ENCODE data around the gene IGIP.
"Not testable (repeated sequence)": the region's sequence is repeated elsewhere in the genome, so short reads cannot be mapped to it uniquely, and the experiment has no call there.

The IGIP gene

DNA sequence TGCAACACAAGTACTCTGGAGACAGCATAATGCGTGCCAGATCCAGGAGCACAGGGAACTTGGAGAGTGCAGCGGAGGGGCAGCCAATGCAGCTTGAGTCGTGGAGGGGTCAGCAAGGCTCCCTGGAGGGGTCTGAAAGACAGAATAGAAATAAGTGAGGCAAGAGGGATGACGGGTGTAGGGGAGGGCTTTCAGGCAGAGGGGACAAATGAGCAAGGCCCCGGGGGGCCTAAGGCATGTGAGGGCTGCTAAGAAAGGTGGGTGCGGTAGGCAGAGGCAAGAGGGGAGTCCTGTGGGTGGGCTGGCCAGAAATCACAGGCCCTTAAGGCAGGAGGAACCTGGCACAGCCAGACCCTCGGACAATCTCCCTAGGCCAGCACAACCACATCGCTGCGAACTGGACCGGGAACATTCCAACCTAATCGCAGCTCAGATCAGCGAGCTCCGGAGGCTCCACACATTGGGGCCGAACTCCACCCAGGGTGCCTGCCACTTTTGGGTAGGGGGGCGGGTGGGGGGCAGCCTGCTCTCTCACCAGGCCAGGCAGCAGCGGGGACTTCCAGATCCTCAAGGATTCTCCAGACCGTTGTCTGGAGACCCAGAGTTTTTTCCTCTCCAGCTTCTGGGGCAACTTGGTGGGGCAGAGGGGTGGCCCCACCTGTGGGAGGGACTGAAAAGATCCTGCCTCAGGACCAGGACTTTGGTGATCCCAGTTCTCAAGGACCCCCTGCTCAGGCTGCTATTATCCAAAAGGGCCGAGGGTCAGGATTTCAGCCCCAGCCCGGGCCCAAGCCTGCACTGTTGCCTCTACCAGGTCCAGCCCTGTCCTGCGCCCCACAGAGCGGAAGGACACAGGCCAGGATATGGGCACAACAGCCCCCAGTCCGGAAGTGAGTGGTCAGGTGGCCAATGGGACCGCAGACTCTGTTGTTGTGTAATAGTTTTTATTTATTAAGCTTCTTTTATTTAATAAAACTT lies 26.6 kb downstream of the IGIP start:
- Histone ChIP-seq H3K27me3 (replicated peaks in 2 of 5; ENCODE audit: control insufficient read depth in 4 of 5, insufficient read depth in 5 of 5, low read length in 4 of 5) (peaks cover 0 to 14% (median 8%) of the 10 kb centered on the region in 5 experiments), H3K9me3 (ENCODE audit: control extremely low read depth in 1 of 5, control insufficient read depth in 4 of 5, insufficient read depth in 2 of 5, low read depth in 1 of 5, low read length in 4 of 5) (no peaks in the 10 kb centered on the region), H3K4me1 (ENCODE audit: control extremely low read depth in 1 of 4, control insufficient read depth in 4 of 4, insufficient read depth in 4 of 4, low read length in 3 of 4) (peaks cover 0 to 14% (median 9%) of the 10 kb centered on the region in 4 experiments), H3K36me3 (ENCODE audit: control insufficient read depth in 4 of 4, insufficient read depth in 4 of 4, low read length in 3 of 4) (no peaks in the 10 kb centered on the region), H3K27ac (ENCODE audit: insufficient read depth in 1 of 2, low read depth in 1 of 2, low read length in 2 of 2, poor library complexity in 1 of 2, severe bottlenecking in 2 of 2) (no peak overlapping the region), H3K4me3 (ENCODE audit: control insufficient read depth in 1 of 7, extremely low read depth in 1 of 7, insufficient read depth in 4 of 7, low read depth in 2 of 7, low read length in 6 of 7) (no peak overlapping the region)
- ChIA-PET CTCF (interaction anchor here (0.7 to 11.1 kb wide), 10 partner anchors 8 to 112 kb away, joined by 3 to 142 read pairs (median 4); partner anchors contain the start of gene NRG2), POLR2A (interaction anchor here (0.6 kb wide), 2 partner anchors 11 to 108 kb away, joined by 3 to 5 read pairs; no protein-coding TSS in a partner anchor)
- 82% methylated on average over 18 of the region's 23 CpGs for WGBS (ENCODE audit: insufficient coverage)
- no peak for DNase-seq

DNA sequence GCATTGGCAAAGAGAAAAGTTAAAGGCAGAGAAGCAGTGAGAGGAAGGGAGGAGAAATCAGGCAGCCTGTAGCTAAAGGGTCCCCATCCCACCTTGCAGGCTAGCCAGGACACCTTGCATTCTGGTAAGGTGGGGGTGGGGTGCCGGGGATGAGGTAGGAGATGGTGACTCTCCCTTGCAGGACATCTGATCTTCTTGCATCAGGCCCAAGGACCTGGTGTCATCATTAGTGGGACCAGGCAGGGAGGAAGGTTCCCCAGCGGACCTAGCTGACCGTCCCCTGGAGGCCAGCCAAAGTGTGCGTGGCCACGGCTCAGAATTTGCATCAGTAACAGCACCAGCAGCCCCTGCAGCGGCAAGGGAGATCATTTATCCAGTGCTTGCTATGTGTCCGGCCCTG lies 27.5 kb downstream of the IGIP start:
- POLR2A ChIA-PET, result no interaction called here
- peaks cover 0 to 7% (median 0%) of the 10 kb centered on the region in 5 experiments for H3K27me3 ChIP-seq (replicated peaks in 2 of 5; ENCODE audit: control insufficient read depth in 4 of 5, insufficient read depth in 5 of 5, low read length in 4 of 5)
- CTCF ChIA-PET, result interaction anchor here (0.7 to 11.1 kb wide), 8 partner anchors 9 to 365 kb away, joined by 3 to 142 read pairs (median 4); no protein-coding TSS in a partner anchor
- H3K27ac ChIP-seq (ENCODE audit: insufficient read depth in 1 of 2, low read depth in 1 of 2, low read length in 2 of 2, poor library complexity in 1 of 2, severe bottlenecking in 2 of 2), result no peak overlapping the region
- no peaks in the 10 kb centered on the region for H3K36me3 ChIP-seq (ENCODE audit: control insufficient read depth in 4 of 4, insufficient read depth in 4 of 4, low read length in 3 of 4)
- H3K4me1 ChIP-seq (ENCODE audit: control extremely low read depth in 1 of 4, control insufficient read depth in 4 of 4, insufficient read depth in 4 of 4, low read length in 3 of 4), result peaks cover 0 to 17% (median 10%) of the 10 kb centered on the region in 4 experiments
- 58% methylated on average over 6 of the region's 7 CpGs for WGBS (ENCODE audit: insufficient coverage)
- no peak for DNase-seq
- no peak overlapping the region for H3K4me3 ChIP-seq (ENCODE audit: control insufficient read depth in 1 of 7, extremely low read depth in 1 of 7, insufficient read depth in 4 of 7, low read depth in 2 of 7, low read length in 6 of 7)
- H3K9me3 ChIP-seq (ENCODE audit: control extremely low read depth in 1 of 5, control insufficient read depth in 4 of 5, insufficient read depth in 2 of 5, low read depth in 1 of 5, low read length in 4 of 5), result no peaks in the 10 kb centered on the region

DNA sequence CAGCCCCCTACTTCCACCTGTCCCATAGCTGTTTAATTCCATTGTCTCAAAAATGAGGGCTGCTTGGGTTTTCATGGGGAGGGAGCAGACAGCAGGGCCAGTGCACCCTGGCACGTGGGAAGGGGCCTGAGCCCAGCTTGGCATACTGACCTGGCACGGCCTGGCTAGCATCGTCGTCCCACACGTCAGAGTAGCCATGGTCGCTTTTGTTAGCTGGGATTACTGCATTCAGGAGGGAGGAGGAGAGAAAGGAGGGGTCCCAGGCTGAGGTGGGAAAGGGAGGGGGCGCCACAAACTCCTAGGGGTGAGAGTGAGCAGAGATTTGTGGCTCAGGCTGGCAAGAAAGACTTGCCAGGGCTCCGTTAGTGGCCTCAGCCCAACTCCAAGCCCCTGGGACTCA lies 28.2 kb downstream of the IGIP start:
- POLR2A ChIA-PET, result interaction anchor here (0.6 kb wide), 1 partner anchor 531 kb away, joined by 4 read pairs; no protein-coding TSS in a partner anchor
- Histone ChIP-seq H3K27ac (ENCODE audit: insufficient read depth in 1 of 2, low read depth in 1 of 2, low read length in 2 of 2, poor library complexity in 1 of 2, severe bottlenecking in 2 of 2) (no peak overlapping the region), H3K4me3 (ENCODE audit: control insufficient read depth in 1 of 7, extremely low read depth in 1 of 7, insufficient read depth in 4 of 7, low read depth in 2 of 7, low read length in 6 of 7) (no peak overlapping the region), H3K36me3 (ENCODE audit: control insufficient read depth in 4 of 4, insufficient read depth in 4 of 4, low read length in 3 of 4) (no peaks in the 10 kb centered on the region), H3K4me1 (ENCODE audit: control extremely low read depth in 1 of 4, control insufficient read depth in 4 of 4, insufficient read depth in 4 of 4, low read length in 3 of 4) (peaks cover 0 to 17% (median 10%) of the 10 kb centered on the region in 4 experiments), H3K9me3 (ENCODE audit: control extremely low read depth in 1 of 5, control insufficient read depth in 4 of 5, insufficient read depth in 2 of 5, low read depth in 1 of 5, low read length in 4 of 5) (no peaks in the 10 kb centered on the region), H3K27me3 (replicated peaks in 2 of 5; ENCODE audit: control insufficient read depth in 4 of 5, insufficient read depth in 5 of 5, low read length in 4 of 5) (peaks cover 0 to 5% (median 0%) of the 10 kb centered on the region in 5 experiments)
- CTCF ChIA-PET, result interaction anchor here (0.7 to 11.1 kb wide), 5 partner anchors 9 to 366 kb away, joined by 3 to 142 read pairs (median 4); no protein-coding TSS in a partner anchor
- 86% methylated on average over 8 of the region's 8 CpGs for WGBS (ENCODE audit: insufficient coverage)
- no peak for DNase-seq

DNA sequence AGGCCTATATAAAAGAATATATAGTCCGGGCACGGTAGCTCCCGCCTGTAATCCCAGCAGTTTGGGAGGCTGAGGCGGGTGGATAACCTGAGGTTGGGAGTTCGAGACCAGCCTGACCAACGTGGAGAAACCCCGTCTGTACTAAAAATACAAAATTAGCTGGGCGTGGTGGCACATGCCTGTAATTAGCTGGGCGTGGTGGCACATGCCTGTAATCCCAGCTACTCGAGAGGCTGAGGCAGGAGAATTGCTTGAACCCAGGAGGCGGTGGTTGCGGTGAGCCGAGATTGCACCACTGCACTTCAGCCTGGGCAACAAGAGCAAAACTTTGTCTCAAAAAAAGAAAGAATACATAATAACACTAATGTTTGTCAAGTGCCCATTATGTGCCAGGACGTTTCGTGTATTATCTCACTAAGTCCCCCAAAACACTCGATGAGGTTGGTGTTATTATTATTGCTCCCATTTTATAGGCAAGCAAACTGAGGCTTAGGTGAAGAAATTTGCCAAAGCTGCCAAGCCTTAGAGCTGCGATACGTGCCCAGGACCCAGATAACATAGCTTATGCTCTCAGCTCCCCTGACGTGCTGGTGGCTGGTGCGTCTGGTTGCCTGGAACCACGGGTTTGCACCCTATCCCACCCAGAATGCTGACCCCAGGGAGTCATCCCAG lies 29.1 kb downstream of the IGIP start:
- H3K4me3 ChIP-seq (ENCODE audit: control insufficient read depth in 1 of 7, extremely low read depth in 1 of 7, insufficient read depth in 4 of 7, low read depth in 2 of 7, low read length in 6 of 7); DNase-seq; POLR2A ChIA-PET; H3K9me3 ChIP-seq (ENCODE audit: control extremely low read depth in 1 of 5, control insufficient read depth in 4 of 5, insufficient read depth in 2 of 5, low read depth in 1 of 5, low read length in 4 of 5); H3K36me3 ChIP-seq (ENCODE audit: control insufficient read depth in 4 of 4, insufficient read depth in 4 of 4, low read length in 3 of 4); H3K27ac ChIP-seq (ENCODE audit: insufficient read depth in 1 of 2, low read depth in 1 of 2, low read length in 2 of 2, poor library complexity in 1 of 2, severe bottlenecking in 2 of 2); H3K27me3 ChIP-seq (replicated peaks in 2 of 5; ENCODE audit: control insufficient read depth in 4 of 5, insufficient read depth in 5 of 5, low read length in 4 of 5): not testable (repeated sequence)
- CTCF ChIA-PET, result interaction anchor here (1.2 to 11.1 kb wide), 4 partner anchors 10 to 187 kb away, joined by 3 to 142 read pairs (median 54); no protein-coding TSS in a partner anchor
- WGBS (ENCODE audit: insufficient coverage), result 97% methylated on average over 18 of the region's 21 CpGs
- peaks cover 0 to 17% (median 10%) of the 10 kb centered on the region in 4 experiments for H3K4me1 ChIP-seq (ENCODE audit: control extremely low read depth in 1 of 4, control insufficient read depth in 4 of 4, insufficient read depth in 4 of 4, low read length in 3 of 4)

DNA sequence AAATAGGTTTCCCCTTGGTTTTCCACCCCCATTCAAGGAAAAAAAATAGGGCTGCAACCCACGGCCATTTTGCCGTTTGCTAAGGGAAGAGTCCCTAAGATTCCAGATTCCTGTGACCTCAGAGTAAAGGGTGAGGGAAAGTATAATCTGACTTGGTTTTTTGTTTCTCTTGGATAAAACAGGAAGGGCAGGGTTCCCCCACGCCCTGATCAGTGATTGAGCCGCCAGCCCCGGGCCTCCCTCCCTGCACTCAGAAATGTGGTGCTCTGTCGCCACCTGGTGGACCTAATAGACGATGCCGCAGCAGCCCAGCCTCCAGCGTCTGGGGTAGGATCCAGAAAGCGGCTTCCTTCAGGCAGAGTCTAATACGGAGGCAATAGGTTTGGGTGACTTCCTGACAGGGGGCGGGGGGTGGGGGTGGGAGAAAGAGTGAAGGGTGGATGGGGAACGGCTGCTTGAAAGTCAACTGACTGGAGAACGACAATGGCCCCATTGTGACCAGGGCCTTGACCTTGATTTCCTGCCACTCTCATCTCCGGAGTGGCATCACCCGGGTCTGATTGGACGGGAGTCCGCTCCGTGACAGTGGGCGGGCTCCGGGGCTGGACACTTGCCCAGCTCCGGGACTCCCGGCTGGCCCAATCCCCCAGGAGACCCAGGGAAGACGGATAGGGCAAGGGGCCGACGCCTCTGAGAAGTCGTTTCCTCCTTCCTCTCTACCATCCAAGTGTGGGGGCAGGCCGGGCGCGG lies 31.5 kb downstream of the IGIP start:
- ChIA-PET CTCF (interaction anchor here (0.7 to 11.1 kb wide), 6 partner anchors 12 to 372 kb away, joined by 3 to 142 read pairs (median 7); no protein-coding TSS in a partner anchor), POLR2A (no interaction called here)
- Histone ChIP-seq H3K4me3 (ENCODE audit: control insufficient read depth in 1 of 7, extremely low read depth in 1 of 7, insufficient read depth in 4 of 7, low read depth in 2 of 7, low read length in 6 of 7) (peak overlapping the region in 3 of 7 experiments; percentile 50 to 69 (median 55)), H3K27me3 (replicated peaks in 2 of 5; ENCODE audit: control insufficient read depth in 4 of 5, insufficient read depth in 5 of 5, low read length in 4 of 5) (peaks cover 0 to 7% (median 0%) of the 10 kb centered on the region in 5 experiments), H3K4me1 (ENCODE audit: control extremely low read depth in 1 of 4, control insufficient read depth in 4 of 4, insufficient read depth in 4 of 4, low read length in 3 of 4) (peaks cover 0 to 17% (median 10%) of the 10 kb centered on the region in 4 experiments), H3K36me3 (ENCODE audit: control insufficient read depth in 4 of 4, insufficient read depth in 4 of 4, low read length in 3 of 4) (no peaks in the 10 kb centered on the region), H3K9me3 (ENCODE audit: control extremely low read depth in 1 of 5, control insufficient read depth in 4 of 5, insufficient read depth in 2 of 5, low read depth in 1 of 5, low read length in 4 of 5) (no peaks in the 10 kb centered on the region), H3K27ac (ENCODE audit: insufficient read depth in 1 of 2, low read depth in 1 of 2, low read length in 2 of 2, poor library complexity in 1 of 2, severe bottlenecking in 2 of 2) (no peak overlapping the region)
- DNase-seq, result peak; percentile 81 to 91 (median 87)
- WGBS (ENCODE audit: insufficient coverage), result 7% methylated on average over 23 of the region's 30 CpGs

DNA sequence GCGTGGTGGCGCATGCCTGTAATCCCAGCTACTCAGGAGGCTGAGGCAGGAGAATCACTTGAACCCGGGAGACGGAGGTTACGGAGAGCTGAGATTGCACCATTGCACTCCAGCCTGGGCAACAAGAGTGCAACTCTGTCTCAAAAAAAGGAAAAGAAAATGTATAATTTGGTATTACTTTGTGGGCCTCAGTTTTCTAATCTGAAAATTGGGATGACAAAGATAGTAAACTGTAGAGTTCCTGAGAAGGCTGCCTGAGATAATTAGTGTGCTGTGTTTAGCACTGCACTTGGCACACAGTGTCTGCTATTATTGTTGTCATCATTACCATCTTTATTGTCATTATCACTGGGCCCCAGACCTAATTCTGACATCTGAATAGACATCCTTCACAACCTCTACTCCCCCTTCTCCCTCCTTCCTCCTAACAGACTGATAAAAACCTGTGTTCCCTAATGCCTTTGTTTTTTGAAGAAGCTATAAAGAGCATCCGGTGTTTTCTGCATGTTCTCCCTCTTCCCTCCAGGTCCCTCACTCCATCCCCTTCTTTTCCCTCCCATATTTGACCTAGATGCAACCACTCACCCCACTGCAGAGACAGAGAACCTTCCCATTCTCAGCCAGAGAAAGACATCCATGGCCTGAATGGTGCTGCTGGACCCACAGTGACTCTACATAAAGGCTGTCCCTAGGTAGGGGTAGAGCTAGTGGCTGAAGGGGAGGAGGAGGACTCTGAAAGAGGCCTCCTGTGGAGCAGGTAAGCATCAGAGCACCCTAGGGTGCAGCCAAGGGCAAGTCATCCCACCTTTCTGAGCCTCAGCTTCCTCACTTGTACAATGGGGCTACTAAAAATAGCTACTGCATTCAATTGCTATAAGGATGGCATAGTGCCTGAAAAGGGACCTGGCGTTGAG lies 33.5 kb downstream of the IGIP start:
- WGBS (ENCODE audit: insufficient coverage), result 79% methylated on average over 6 of the region's 7 CpGs
- H3K4me3 ChIP-seq (ENCODE audit: control insufficient read depth in 1 of 7, extremely low read depth in 1 of 7, insufficient read depth in 4 of 7, low read depth in 2 of 7, low read length in 6 of 7), result no peak overlapping the region
- H3K9me3 ChIP-seq (ENCODE audit: control extremely low read depth in 1 of 5, control insufficient read depth in 4 of 5, insufficient read depth in 2 of 5, low read depth in 1 of 5, low read length in 4 of 5), result no peaks in the 10 kb centered on the region
- CTCF ChIA-PET, result interaction anchor here (0.7 to 11.1 kb wide), 9 partner anchors 11 to 133 kb away, joined by 3 to 142 read pairs (median 3); no protein-coding TSS in a partner anchor
- H3K4me1 ChIP-seq (ENCODE audit: control extremely low read depth in 1 of 4, control insufficient read depth in 4 of 4, insufficient read depth in 4 of 4, low read length in 3 of 4), result peaks cover 0 to 8% (median 5%) of the 10 kb centered on the region in 4 experiments
- peaks cover 0 to 11% (median 0%) of the 10 kb centered on the region in 5 experiments for H3K27me3 ChIP-seq (replicated peaks in 2 of 5; ENCODE audit: control insufficient read depth in 4 of 5, insufficient read depth in 5 of 5, low read length in 4 of 5)
- H3K36me3 ChIP-seq (ENCODE audit: control insufficient read depth in 4 of 4, insufficient read depth in 4 of 4, low read length in 3 of 4), result no peaks in the 10 kb centered on the region
- POLR2A ChIA-PET, result no interaction called here
- no peak for DNase-seq
- no peak overlapping the region for H3K27ac ChIP-seq (ENCODE audit: insufficient read depth in 1 of 2, low read depth in 1 of 2, low read length in 2 of 2, poor library complexity in 1 of 2, severe bottlenecking in 2 of 2)
